Fibroblast of lung (primary cell): Measurements from ENCODE around the gene KLK11.

ENCODE experiments used
- EZH2 ChIP-seq: IDR thresholded peaks from 2 replicates; pipeline ENCODE4 v1.5.1; 2012; ENCODE audit warnings: low read length, control low read depth, mild to moderate bottlenecking; ENCODE audit errors: missing control alignments
- TF ChIP-seq, protein P1 (sequence below), 2 donors: IDR thresholded peaks in 1 of 2; conservative IDR thresholded peaks in 1 of 2; 1 replicate in 1 of 2; 2 replicates in 1 of 2; pipeline ENCODE4 v1.5.1; 2011 to 2012; ENCODE audit warnings: low read length in 2 of 2, control low read depth in 1 of 2, inconsistent platforms in 1 of 2, low read depth in 1 of 2, mild to moderate bottlenecking in 1 of 2

DNA sequence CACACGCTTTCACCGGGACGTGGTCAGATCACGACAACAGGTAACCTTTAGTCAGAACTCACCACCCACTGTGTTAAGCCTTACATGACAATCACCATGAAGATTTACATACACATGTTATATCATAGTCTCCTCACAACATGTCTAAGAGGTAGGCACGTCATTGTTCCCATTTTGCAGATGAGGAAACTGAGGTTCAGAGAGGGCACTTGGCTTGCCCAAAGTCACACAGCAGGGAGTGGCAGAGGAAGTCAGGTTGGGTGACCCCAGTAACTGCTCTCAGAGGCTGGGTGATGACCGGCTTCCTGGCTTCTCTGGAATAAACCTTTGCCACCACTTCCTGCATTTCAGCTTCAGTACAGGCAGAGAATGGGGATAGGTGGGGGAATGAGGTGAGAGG lies 12.2 kb downstream of the KLK11 start:
- TF ChIP-seq, protein P1, sequence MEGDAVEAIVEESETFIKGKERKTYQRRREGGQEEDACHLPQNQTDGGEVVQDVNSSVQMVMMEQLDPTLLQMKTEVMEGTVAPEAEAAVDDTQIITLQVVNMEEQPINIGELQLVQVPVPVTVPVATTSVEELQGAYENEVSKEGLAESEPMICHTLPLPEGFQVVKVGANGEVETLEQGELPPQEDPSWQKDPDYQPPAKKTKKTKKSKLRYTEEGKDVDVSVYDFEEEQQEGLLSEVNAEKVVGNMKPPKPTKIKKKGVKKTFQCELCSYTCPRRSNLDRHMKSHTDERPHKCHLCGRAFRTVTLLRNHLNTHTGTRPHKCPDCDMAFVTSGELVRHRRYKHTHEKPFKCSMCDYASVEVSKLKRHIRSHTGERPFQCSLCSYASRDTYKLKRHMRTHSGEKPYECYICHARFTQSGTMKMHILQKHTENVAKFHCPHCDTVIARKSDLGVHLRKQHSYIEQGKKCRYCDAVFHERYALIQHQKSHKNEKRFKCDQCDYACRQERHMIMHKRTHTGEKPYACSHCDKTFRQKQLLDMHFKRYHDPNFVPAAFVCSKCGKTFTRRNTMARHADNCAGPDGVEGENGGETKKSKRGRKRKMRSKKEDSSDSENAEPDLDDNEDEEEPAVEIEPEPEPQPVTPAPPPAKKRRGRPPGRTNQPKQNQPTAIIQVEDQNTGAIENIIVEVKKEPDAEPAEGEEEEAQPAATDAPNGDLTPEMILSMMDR (conservative IDR thresholded peaks at IDR 0.05 in 1 of 2, IDR thresholded peaks at IDR 0.05 in 1 of 2; ENCODE audit: low read depth in 1 of 2, low read length in 2 of 2) = no peak
- TF ChIP-seq EZH2 = no peak
